ENCODE measurements around the gene SMAD4.
"Not testable (repeated sequence)": the region's sequence is repeated elsewhere in the genome, so short reads cannot be mapped to it uniquely, and the experiment has no call there.

The SMAD4 gene

GRCh38 chr18:51111633-51112355, 81.8 kb downstream of the SMAD4 start:
- not testable (repeated sequence) for H3K27ac ChIP-seq (ENCODE audit: low read depth, low read length, severe bottlenecking); H3K9me3 ChIP-seq (ENCODE audit: control insufficient read depth, low read length); H3K36me3 ChIP-seq (ENCODE audit: control insufficient read depth, insufficient read depth, low read length); H3K4me1 ChIP-seq (ENCODE audit: control insufficient read depth, insufficient read depth, low read length, poor library complexity, severe bottlenecking); H3K4me3 ChIP-seq (ENCODE audit: extremely low read depth, insufficient read depth, low read length, poor library complexity, severe bottlenecking)
- 97 to 99% methylated on average over 14 to 15 of the region's 24 CpGs for WGBS, 2 experiments (ENCODE audit: insufficient coverage in 2 of 2)

GRCh38 chr18:51116996-51117395, 87.0 kb downstream of the SMAD4 start:
- H3K27ac ChIP-seq (ENCODE audit: low read depth, low read length, severe bottlenecking); H3K9me3 ChIP-seq (ENCODE audit: control insufficient read depth, low read length); H3K4me3 ChIP-seq (ENCODE audit: extremely low read depth, insufficient read depth, low read length, poor library complexity, severe bottlenecking); H3K36me3 ChIP-seq (ENCODE audit: control insufficient read depth, insufficient read depth, low read length); H3K4me1 ChIP-seq (ENCODE audit: control insufficient read depth, insufficient read depth, low read length, poor library complexity, severe bottlenecking): not testable (repeated sequence)
- 95 to 98% methylated on average over 6 to 15 of the region's 25 CpGs for WGBS, 2 experiments (ENCODE audit: insufficient coverage in 2 of 2)

- H3K4me3 ChIP-seq (ENCODE audit: extremely low read depth, insufficient read depth, low read length, poor library complexity, severe bottlenecking); H3K9me3 ChIP-seq (ENCODE audit: control insufficient read depth, low read length); H3K27ac ChIP-seq (ENCODE audit: low read depth, low read length, severe bottlenecking); H3K4me1 ChIP-seq (ENCODE audit: control insufficient read depth, insufficient read depth, low read length, poor library complexity, severe bottlenecking); H3K36me3 ChIP-seq (ENCODE audit: control insufficient read depth, insufficient read depth, low read length): not testable (repeated sequence)
- WGBS, 2 experiments (ENCODE audit: insufficient coverage in 2 of 2), result 93 to 96% methylated on average over 11 of the region's 11 CpGs
Observed at GRCh38 chr18:51119561-51119960, 89.5 kb downstream of the SMAD4 start.

- not testable (repeated sequence) for H3K4me1 ChIP-seq (ENCODE audit: control insufficient read depth, insufficient read depth, low read length, poor library complexity, severe bottlenecking); H3K27ac ChIP-seq (ENCODE audit: low read depth, low read length, severe bottlenecking); H3K4me3 ChIP-seq (ENCODE audit: extremely low read depth, insufficient read depth, low read length, poor library complexity, severe bottlenecking); H3K9me3 ChIP-seq (ENCODE audit: control insufficient read depth, low read length); H3K36me3 ChIP-seq (ENCODE audit: control insufficient read depth, insufficient read depth, low read length)
- 98 to 99% methylated on average over 10 to 15 of the region's 16 CpGs for WGBS, 2 experiments (ENCODE audit: insufficient coverage in 2 of 2)
Observed at GRCh38 chr18:51119976-51120375, 90.0 kb downstream of the SMAD4 start.

GRCh38 chr18:51120809-51121596, 91.0 kb downstream of the SMAD4 start:
- Histone ChIP-seq H3K36me3 (ENCODE audit: control insufficient read depth, insufficient read depth, low read length) (no peaks in the 10 kb centered on the region), H3K27ac (ENCODE audit: low read depth, low read length, severe bottlenecking) (no peak overlapping the region), H3K4me3 (ENCODE audit: extremely low read depth, insufficient read depth, low read length, poor library complexity, severe bottlenecking) (no peak overlapping the region), H3K4me1 (ENCODE audit: control insufficient read depth, insufficient read depth, low read length, poor library complexity, severe bottlenecking) (no peaks in the 10 kb centered on the region), H3K9me3 (ENCODE audit: control insufficient read depth, low read length) (no peaks in the 10 kb centered on the region)
- WGBS, 2 experiments (ENCODE audit: insufficient coverage in 2 of 2), result 94 to 95% methylated on average over 24 to 33 of the region's 33 CpGs

- Histone ChIP-seq H3K9me3 (ENCODE audit: control insufficient read depth, low read length) (no peaks in the 10 kb centered on the region), H3K4me3 (ENCODE audit: extremely low read depth, insufficient read depth, low read length, poor library complexity, severe bottlenecking) (no peak overlapping the region), H3K27ac (ENCODE audit: low read depth, low read length, severe bottlenecking) (no peak overlapping the region), H3K4me1 (ENCODE audit: control insufficient read depth, insufficient read depth, low read length, poor library complexity, severe bottlenecking) (no peaks in the 10 kb centered on the region), H3K36me3 (ENCODE audit: control insufficient read depth, insufficient read depth, low read length) (no peaks in the 10 kb centered on the region)
- 83 to 84% methylated on average over 2 to 4 of the region's 4 CpGs for WGBS, 2 experiments (ENCODE audit: insufficient coverage in 2 of 2)
Observed at GRCh38 chr18:51121597-51121857, 91.5 kb downstream of the SMAD4 start.

GRCh38 chr18:51122266-51123045, 92.4 kb downstream of the SMAD4 start:
- WGBS, 2 experiments (ENCODE audit: insufficient coverage in 2 of 2), result 82 to 89% methylated on average over 11 to 14 of the region's 19 CpGs
- H3K4me3 ChIP-seq (ENCODE audit: extremely low read depth, insufficient read depth, low read length, poor library complexity, severe bottlenecking), result no peak overlapping the region

GRCh38 chr18:51123046-51123395, 93.0 kb downstream of the SMAD4 start:
- WGBS, 2 experiments (ENCODE audit: insufficient coverage in 2 of 2), result 82 to 88% methylated on average over 5 to 7 of the region's 7 CpGs
- H3K4me3 ChIP-seq (ENCODE audit: extremely low read depth, insufficient read depth, low read length, poor library complexity, severe bottlenecking), result no peak overlapping the region
- no peaks in the 10 kb centered on the region for H3K9me3 ChIP-seq (ENCODE audit: control insufficient read depth, low read length)
- no peaks in the 10 kb centered on the region for H3K4me1 ChIP-seq (ENCODE audit: control insufficient read depth, insufficient read depth, low read length, poor library complexity, severe bottlenecking)
- H3K27ac ChIP-seq (ENCODE audit: low read depth, low read length, severe bottlenecking), result no peak overlapping the region
- H3K36me3 ChIP-seq (ENCODE audit: control insufficient read depth, insufficient read depth, low read length), result no peaks in the 10 kb centered on the region

More at GRCh38 chr18:51122266-51123045, 92.4 kb downstream of the SMAD4 start:
- Histone ChIP-seq H3K9me3 (ENCODE audit: control insufficient read depth, low read length) (no peaks in the 10 kb centered on the region), H3K27ac (ENCODE audit: low read depth, low read length, severe bottlenecking) (no peak overlapping the region), H3K36me3 (ENCODE audit: control insufficient read depth, insufficient read depth, low read length) (no peaks in the 10 kb centered on the region), H3K4me1 (ENCODE audit: control insufficient read depth, insufficient read depth, low read length, poor library complexity, severe bottlenecking) (no peaks in the 10 kb centered on the region)

- Histone ChIP-seq H3K4me3 (ENCODE audit: extremely low read depth, insufficient read depth, low read length, poor library complexity, severe bottlenecking) (no peak overlapping the region), H3K27ac (ENCODE audit: low read depth, low read length, severe bottlenecking) (no peak overlapping the region), H3K4me1 (ENCODE audit: control insufficient read depth, insufficient read depth, low read length, poor library complexity, severe bottlenecking) (no peaks in the 10 kb centered on the region), H3K9me3 (ENCODE audit: control insufficient read depth, low read length) (no peaks in the 10 kb centered on the region), H3K36me3 (ENCODE audit: control insufficient read depth, insufficient read depth, low read length) (no peaks in the 10 kb centered on the region)
- 94 to 97% methylated on average over 8 to 9 of the region's 10 CpGs for WGBS, 2 experiments (ENCODE audit: insufficient coverage in 2 of 2)
Observed at GRCh38 chr18:51123481-51123880, 93.5 kb downstream of the SMAD4 start.

GRCh38 chr18:51123936-51124486, 94.0 kb downstream of the SMAD4 start:
- Histone ChIP-seq H3K36me3 (ENCODE audit: control insufficient read depth, insufficient read depth, low read length) (no peaks in the 10 kb centered on the region), H3K4me3 (ENCODE audit: extremely low read depth, insufficient read depth, low read length, poor library complexity, severe bottlenecking) (no peak overlapping the region), H3K9me3 (ENCODE audit: control insufficient read depth, low read length) (no peaks in the 10 kb centered on the region), H3K27ac (ENCODE audit: low read depth, low read length, severe bottlenecking) (no peak overlapping the region), H3K4me1 (ENCODE audit: control insufficient read depth, insufficient read depth, low read length, poor library complexity, severe bottlenecking) (no peaks in the 10 kb centered on the region)
- WGBS, 2 experiments (ENCODE audit: insufficient coverage in 2 of 2), result 65 to 71% methylated on average over 7 to 9 of the region's 10 CpGs
